GM23338 (cell line): Measurements from ENCODE around the gene DNMT1. TPM values are rescaled to one million over a fixed set of nuclear protein-coding genes. Genes with fewer than 3 reads are reported as not detected.

ENCODE experiments used
- ATAC-seq: fragments of 200-7000 bp; cut with Tn5 transposase; 3 replicates; pipeline ENCODE4 v1.9.1; 2020
- DNase-seq: peaks from one replicate; pipeline ENCODE4 v3.0.0-alpha.2; 2015; ENCODE audit warnings: low spot score
- H2AFZ ChIP-seq: fragments of 200-600 bp; sonication (generic); 2 replicates; pipeline ENCODE4 v1.8.0; 2016; ENCODE audit warnings: antibody characterized with exemption, mild to moderate bottlenecking, moderate library complexity
- H3F3A ChIP-seq: fragments of 200-600 bp; sonication (generic); replicated peaks from 2 replicates; pipeline ENCODE4 v1.8.0; 2017; ENCODE audit warnings: antibody characterized with exemption, mixed run types, low read depth
- H3K27ac ChIP-seq: fragments of 200-600 bp; sonication (generic); 2 replicates; pipeline ENCODE4 v1.6.1; 2016; ENCODE audit warnings: low read depth
- H3K27me3 ChIP-seq: fragments of 200-600 bp; sonication (generic); 2 replicates; pipeline ENCODE4 v1.8.0; 2016; ENCODE audit warnings: mild to moderate bottlenecking, mixed run types, moderate library complexity; ENCODE audit not compliant: insufficient read depth
- H3K36me3 ChIP-seq: fragments of 200-600 bp; sonication (generic); 2 replicates; pipeline ENCODE4 v1.8.0; 2016; ENCODE audit warnings: mild to moderate bottlenecking; ENCODE audit not compliant: insufficient read depth
- H3K4me1 ChIP-seq: fragments of 200-600 bp; sonication (generic); 2 replicates; pipeline ENCODE4 v1.8.0; 2016; ENCODE audit warnings: mild to moderate bottlenecking, moderate library complexity; ENCODE audit not compliant: insufficient read depth
- H3K4me2 ChIP-seq: fragments of 200-600 bp; sonication (generic); 2 replicates; pipeline ENCODE4 v1.7.1; 2017; ENCODE audit warnings: mixed run types
- H3K4me3 ChIP-seq: fragments of 200-600 bp; sonication (generic); 2 replicates; pipeline ENCODE4 v1.6.1; 2016; ENCODE audit warnings: mixed run types
- H3K79me2 ChIP-seq: fragments of 200-600 bp; sonication (generic); replicated peaks from 2 replicates; pipeline ENCODE4 v1.8.0; 2017; ENCODE audit warnings: mild to moderate bottlenecking; ENCODE audit not compliant: insufficient read depth
- H3K9me2 ChIP-seq: fragments of 200-600 bp; sonication (generic); 2 replicates; pipeline ENCODE4 v1.8.0; 2017; ENCODE audit not compliant: insufficient read depth
- H4K20me1 ChIP-seq: fragments of 200-600 bp; sonication (generic); replicated peaks from 2 replicates; pipeline ENCODE4 v1.8.0; 2017; ENCODE audit warnings: mild to moderate bottlenecking; ENCODE audit not compliant: insufficient read depth
- H3K27ac Mint-ChIP-seq: 2 replicates; pipeline ENCODE4 v1.8.0; 2020; ENCODE audit warnings: inconsistent platforms, mild to moderate bottlenecking, moderate library complexity, mixed read lengths
- H3K27me3 Mint-ChIP-seq: 3 replicates; pipeline ENCODE4 v1.8.0; 2022; ENCODE audit warnings: low read depth, mild to moderate bottlenecking, moderate library complexity, mixed read lengths, inconsistent platforms; ENCODE audit not compliant: insufficient read depth, poor library complexity
- H3K36me3 Mint-ChIP-seq: 3 replicates; pipeline ENCODE4 v1.8.0; 2021; ENCODE audit warnings: low read depth, mild to moderate bottlenecking, inconsistent platforms, moderate library complexity, mixed read lengths
- H3K4me1 Mint-ChIP-seq: 3 replicates; pipeline ENCODE4 v1.8.0; 2020; ENCODE audit warnings: mild to moderate bottlenecking, inconsistent platforms, mixed read lengths
- H3K4me3 Mint-ChIP-seq: 3 replicates; pipeline ENCODE4 v1.8.0; 2021; ENCODE audit warnings: moderate library complexity, mild to moderate bottlenecking, inconsistent platforms, mixed read lengths
- H3K9me3 Mint-ChIP-seq: 3 replicates; pipeline ENCODE4 v1.8.0; 2020; ENCODE audit warnings: moderate library complexity, mild to moderate bottlenecking, inconsistent platforms, mixed read lengths
- ETS1 ChIP-seq: IDR thresholded peaks from 2 replicates; pipeline ENCODE4 v1.6.1; 2016; ENCODE audit warnings: antibody characterized with exemption
- EZH2 ChIP-seq: fragments of 200-600 bp; sonication (generic); IDR thresholded peaks from one replicate; pipeline ENCODE4 v1.8.0; 2017; ENCODE audit warnings: antibody characterized with exemption, mild to moderate bottlenecking, low read depth; ENCODE audit not compliant: unreplicated experiment
- EZH2phosphoT487 ChIP-seq: fragments of 200-600 bp; sonication (generic); IDR thresholded peaks from one replicate; pipeline ENCODE4 v1.8.1; 2018; ENCODE audit warnings: antibody characterized with exemption; ENCODE audit not compliant: unreplicated experiment
- POLR2AphosphoS5 ChIP-seq: IDR thresholded peaks from 2 replicates; pipeline ENCODE4 v1.6.1; 2016; ENCODE audit warnings: antibody characterized with exemption, low read depth
- REST ChIP-seq: IDR thresholded peaks from one replicate; pipeline ENCODE4 v1.6.1; 2018; ENCODE audit warnings: antibody characterized with exemption; ENCODE audit not compliant: unreplicated experiment
- STAT1 ChIP-seq: IDR thresholded peaks from one replicate; pipeline ENCODE4 v1.6.1; 2016; ENCODE audit warnings: antibody characterized with exemption; ENCODE audit not compliant: unreplicated experiment
- ZNF114 ChIP-seq: fragments of 250-450 bp; sonication (Bioruptor Pico); IDR thresholded peaks from 2 replicates; pipeline ENCODE4 v1.5.0; 2020; ENCODE audit warnings: mild to moderate bottlenecking, moderate library complexity
- ZNF331 ChIP-seq: fragments of 250-450 bp; sonication (Bioruptor Pico); IDR thresholded peaks from 2 replicates; pipeline ENCODE4 v1.5.0; 2020; ENCODE audit warnings: low read depth, mild to moderate bottlenecking, moderate library complexity
- ZNF462 ChIP-seq: fragments of 250-450 bp; sonication (Bioruptor Pico); IDR thresholded peaks from 2 replicates; pipeline ENCODE4 v1.5.0; 2020; ENCODE audit warnings: mild to moderate bottlenecking, moderate library complexity
- polyA plus RNA-seq: library from polyadenylated mRNA; unstranded; fragments of >200 nt; fragmentation: Nextera tagmentation; extraction: Ambion mirVana; gene quantifications from 2 replicates; pipeline ENCODE4 v1.2.1, GENCODE V29; 2016
- total RNA-seq: library from RNA; depleted of rRNA; stranded (reverse); fragments of >200 nt; shearing (Covaris generic); gene quantifications from 2 replicates; pipeline ENCODE4 v1.2.3, GENCODE V29; 2014

DNMT1 gene
- total and polyA plus RNA-seq, 2 experiments from 2014 or later: 238 to 589 TPM

- Histone ChIP-seq H3K4me3 (no peak overlapping the region), H3K36me3 (peaks cover 25% of the 10 kb centered on the region), H3K79me2 (peaks cover 24% of the 10 kb centered on the region), H2AFZ (peak overlapping the region; percentile 77; the same call in 1 of the 2 replicates), H4K20me1 (0 out of 2 replicates have a peak, but pooled peaks cover 7% of the 10 kb centered on the region), H3K27ac (no peak overlapping the region), H3K27me3 (no peaks in the 10 kb centered on the region), H3F3A (peaks cover 22% of the 10 kb centered on the region; the same call in 1 of the 2 replicates), H3K4me1 (peaks cover 7% of the 10 kb centered on the region; the same call in 1 of the 2 replicates), H3K9me2 (no peaks in the 10 kb centered on the region), H3K4me2 (no peak overlapping the region)
- DNase-seq (no peak), ATAC-seq (no peak)
- no peak for TF ChIP-seq ZNF462 (CRISPR knock-in tag)
- TF ChIP-seq ZNF114 (CRISPR knock-in tag): no peak
- TF ChIP-seq ZNF331 (CRISPR knock-in tag): no peak
- no peak for TF ChIP-seq REST
- TF ChIP-seq EZH2phosphoT487: no peak
- no peak for TF ChIP-seq ETS1
- no peak for TF ChIP-seq STAT1
- TF ChIP-seq POLR2AphosphoS5: no peak
- no peak for TF ChIP-seq EZH2
- Mint-ChIP-seq H3K27me3 (peaks cover 15% of the 10 kb centered on the region), H3K4me3 (peak overlapping the region; percentile 96; the same call in 1 of the 3 replicates), H3K27ac (no peak overlapping the region), H3K4me1 (peaks cover 7% of the 10 kb centered on the region), H3K36me3 (peaks cover 34% of the 10 kb centered on the region), H3K9me3 (no peaks in the 10 kb centered on the region)
These were observed 89.9 kb downstream of the DNMT1 start for GRCh38 chr19:10104665-10105508.
